Body of pancreas (tissue), 4 donors: ENCODE data around the gene IFIH1. TPM values are rescaled to one million over a fixed set of nuclear protein-coding genes. Genes with fewer than 3 reads are reported as not detected.

ENCODE experiments used
- ATAC-seq: fragments of 150-250 bp; one replicate; pipeline ENCODE4 v1.9.1; 2016
- DNase-seq, 4 donors: peaks; one replicate each; pipeline ENCODE4 v3.0.0-alpha.2; 2019
- H3K27ac ChIP-seq, 4 donors: fragments of 200-600 bp; sonication (generic); 1 replicate in 3 of 4; 2 replicates in 1 of 4; pipeline versions ENCODE4 v1.5.1 to v1.6.1; 2016 to 2019; ENCODE audit warnings: mild to moderate bottlenecking in 1 of 4, mixed read lengths in 1 of 4, moderate library complexity in 1 of 4
- H3K27me3 ChIP-seq, 2 donors: fragments of 200-600 bp; sonication (generic); one replicate each; pipeline ENCODE4 v1.6.0; 2016; ENCODE audit warnings: mild to moderate bottlenecking in 1 of 2
- H3K36me3 ChIP-seq, 2 donors: fragments of 200-600 bp; sonication (generic); replicated peaks in 1 of 2; 2 replicates each; pipeline ENCODE4 v1.5.1; 2016; ENCODE audit warnings: low read depth in 2 of 2; ENCODE audit not compliant: insufficient read depth in 1 of 2
- H3K4me1 ChIP-seq: fragments of 200-600 bp; sonication (generic); one replicate; pipeline ENCODE4 v1.6.0; 2016
- H3K4me3 ChIP-seq, 2 donors: fragments of 200-600 bp; sonication (generic); 1 replicate in 1 of 2; 2 replicates in 1 of 2; pipeline ENCODE4 v1.5.1; 2016 to 2019
- H3K9me3 ChIP-seq, 3 donors: fragments of 200-600 bp; sonication (generic); 1 replicate in 2 of 3; 2 replicates in 1 of 3; pipeline ENCODE4 v1.5.1; 2016
- POLR2A ChIP-seq, 3 donors: fragments of 450-650 bp; IDR thresholded peaks; one replicate each; pipeline ENCODE4 v1.6.1; 2016; ENCODE audit warnings: antibody characterized with exemption in 3 of 3, mild to moderate bottlenecking in 2 of 3
- WGBS, 2 donors: methylation state at CpG; one replicate each; pipeline ENCODE4 v1.1.5; 2017; 5-methylcytosine and 5-hydroxymethylcytosine counted together
- intact Hi-C: fragments of 100-400 bp; cut with DNase I; formaldehyde crosslinking; loops from one replicate; pipeline ENCODE4 v1.15.1; 2023
- total RNA-seq, 2 donors: library from RNA; depleted of rRNA; stranded (reverse); fragments of >200 nt; gene quantifications; one replicate each; pipeline ENCODE4 v1.1.0, GENCODE V29; 2016
- TF ChIP-seq, protein P1 (sequence below), 7 experiments: fragments of 450-650 bp in 4 of 7; fragments of 200-600 bp in 3 of 7; sonication (generic) in 3 of 7; IDR thresholded peaks; one replicate each; pipeline ENCODE4 v1.5.1; 2016 to 2019; ENCODE audit warnings: antibody characterized with exemption in 7 of 7

The IFIH1 gene
- total RNA-seq, 2 donors from 2014 or later, result 12.5 to 13.2 TPM

DNA sequence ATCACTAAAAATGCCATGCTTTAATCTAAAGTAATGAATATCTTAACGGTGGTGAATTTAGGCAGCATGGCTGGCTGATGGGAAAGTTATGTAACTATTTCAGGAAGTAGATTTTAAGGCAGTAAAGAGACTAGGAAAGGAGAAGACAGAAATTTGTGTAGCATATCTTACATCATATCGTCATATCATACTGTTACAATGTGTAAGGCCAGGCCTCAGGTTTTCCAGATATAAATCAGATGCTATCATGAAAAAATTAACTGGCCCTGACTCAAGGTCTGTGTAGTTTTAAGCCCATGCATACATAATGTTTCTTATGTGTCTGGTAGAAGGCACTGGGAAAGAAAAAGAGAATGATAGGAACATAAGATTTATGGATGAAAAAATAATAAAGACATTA, 66.3 kb downstream of the IFIH1 start:
- Histone ChIP-seq H3K9me3 (peaks cover 0 to 5% (median 0%) of the 10 kb centered on the region in 3 donors), H3K4me3 (no peak overlapping the region), H3K27ac (no peak overlapping the region), H3K27me3 (no peaks in the 10 kb centered on the region), H3K4me1 (no peaks in the 10 kb centered on the region), H3K36me3 (no peaks in the 10 kb centered on the region)
- ATAC-seq (no peak), DNase-seq (no peak)
- TF ChIP-seq, protein P1, sequence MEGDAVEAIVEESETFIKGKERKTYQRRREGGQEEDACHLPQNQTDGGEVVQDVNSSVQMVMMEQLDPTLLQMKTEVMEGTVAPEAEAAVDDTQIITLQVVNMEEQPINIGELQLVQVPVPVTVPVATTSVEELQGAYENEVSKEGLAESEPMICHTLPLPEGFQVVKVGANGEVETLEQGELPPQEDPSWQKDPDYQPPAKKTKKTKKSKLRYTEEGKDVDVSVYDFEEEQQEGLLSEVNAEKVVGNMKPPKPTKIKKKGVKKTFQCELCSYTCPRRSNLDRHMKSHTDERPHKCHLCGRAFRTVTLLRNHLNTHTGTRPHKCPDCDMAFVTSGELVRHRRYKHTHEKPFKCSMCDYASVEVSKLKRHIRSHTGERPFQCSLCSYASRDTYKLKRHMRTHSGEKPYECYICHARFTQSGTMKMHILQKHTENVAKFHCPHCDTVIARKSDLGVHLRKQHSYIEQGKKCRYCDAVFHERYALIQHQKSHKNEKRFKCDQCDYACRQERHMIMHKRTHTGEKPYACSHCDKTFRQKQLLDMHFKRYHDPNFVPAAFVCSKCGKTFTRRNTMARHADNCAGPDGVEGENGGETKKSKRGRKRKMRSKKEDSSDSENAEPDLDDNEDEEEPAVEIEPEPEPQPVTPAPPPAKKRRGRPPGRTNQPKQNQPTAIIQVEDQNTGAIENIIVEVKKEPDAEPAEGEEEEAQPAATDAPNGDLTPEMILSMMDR (IDR thresholded peaks at IDR 0.05), result no peak
- TF ChIP-seq POLR2A (IDR thresholded peaks at IDR 0.05), result no peak
- WGBS, 2 donors, result 77 to 91% methylated on average over 2 of the region's 2 CpGs
- intact Hi-C loops, result no loop called here

- Histone ChIP-seq H3K27me3 (no peaks in the 10 kb centered on the region), H3K36me3 (no peaks in the 10 kb centered on the region), H3K4me3 (no peak overlapping the region), H3K4me1 (no peaks in the 10 kb centered on the region), H3K9me3 (peaks cover 0 to 5% (median 0%) of the 10 kb centered on the region in 3 donors), H3K27ac (no peak overlapping the region)
- DNase-seq, result no peak
- no peak for TF ChIP-seq POLR2A (IDR thresholded peaks at IDR 0.05)
- TF ChIP-seq, protein P1 (IDR thresholded peaks at IDR 0.05), result no peak
- ATAC-seq, result no peak
- intact Hi-C loops, result no loop called here
These were observed 72.7 kb downstream of the IFIH1 start for GRCh38 chr2:162245781-162246180.

DNA sequence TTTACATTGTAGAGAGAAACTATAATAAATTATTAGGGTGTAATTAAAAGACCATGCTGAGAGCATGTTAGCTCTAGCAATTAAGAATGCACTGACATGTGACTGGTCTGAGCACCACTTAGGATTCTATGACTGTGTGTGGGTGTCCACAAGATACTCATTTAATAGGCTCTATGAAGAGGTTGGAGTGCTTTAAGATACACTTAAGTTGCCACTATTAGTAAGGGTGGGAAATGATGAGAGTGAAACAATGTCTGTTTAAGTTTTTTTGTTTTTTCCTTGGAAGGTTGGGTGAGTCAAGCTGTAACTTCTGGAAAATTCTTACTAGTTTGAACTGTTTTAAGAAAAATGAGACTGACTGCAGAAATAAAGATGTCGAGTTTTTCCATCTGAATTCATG, 73.4 kb downstream of the IFIH1 start:
- H3K36me3 ChIP-seq, result no peaks in the 10 kb centered on the region
- peaks cover 0 to 5% (median 0%) of the 10 kb centered on the region in 3 donors for H3K9me3 ChIP-seq
- intact Hi-C loops, result no loop called here
- WGBS, 2 donors, result 80 to 86% methylated on average over 1 of the region's 1 CpG
- no peaks in the 10 kb centered on the region for H3K27me3 ChIP-seq
- DNase-seq, result no peak
- peak overlapping the region in 1 of 4 donors; percentile 45 for H3K27ac ChIP-seq
- ATAC-seq, result no peak
- H3K4me1 ChIP-seq, result no peaks in the 10 kb centered on the region
- H3K4me3 ChIP-seq, result no peak overlapping the region
- TF ChIP-seq POLR2A (IDR thresholded peaks at IDR 0.05), result no peak
- TF ChIP-seq, protein P1 (IDR thresholded peaks at IDR 0.05), result no peak

DNA sequence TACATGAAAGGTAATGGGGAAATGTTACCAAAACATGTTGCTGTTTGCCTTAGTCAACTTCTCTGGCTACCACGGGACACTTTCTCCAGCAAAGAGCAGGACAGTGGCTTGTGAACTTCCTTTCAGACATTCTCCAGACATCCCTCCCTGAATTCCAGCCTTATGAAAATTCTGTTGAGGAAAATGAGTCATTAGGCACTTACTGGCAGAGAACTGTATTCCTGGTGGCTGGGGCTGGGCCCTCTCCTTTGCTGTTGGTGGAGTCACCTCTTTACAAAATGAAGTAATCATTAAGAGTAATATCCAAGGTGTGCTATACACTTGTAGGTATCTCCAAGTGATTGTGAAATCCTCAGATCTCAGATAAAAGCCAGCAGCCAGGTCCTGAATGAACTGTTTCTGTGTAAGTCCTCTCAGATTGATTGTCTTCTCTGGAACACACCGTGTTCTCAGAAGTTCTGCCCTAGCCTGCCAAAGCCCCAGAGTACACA, 73.9 kb downstream of the IFIH1 start:
- no peak overlapping the region for H3K4me3 ChIP-seq
- H3K27ac ChIP-seq, result peak overlapping the region in 1 of 4 donors; percentile 45
- no peaks in the 10 kb centered on the region for H3K36me3 ChIP-seq
- H3K4me1 ChIP-seq, result no peaks in the 10 kb centered on the region
- peaks cover 0 to 5% (median 0%) of the 10 kb centered on the region in 3 donors for H3K9me3 ChIP-seq
- intact Hi-C loops, result no loop called here
- DNase-seq (peak in 2 of 4 donors; percentile 22 to 32), ATAC-seq (peak; percentile 52)
- WGBS, 2 donors, result 63 to 64% methylated on average over 2 of the region's 2 CpGs
- TF ChIP-seq, protein P1 (IDR thresholded peaks at IDR 0.05), result no peak
- TF ChIP-seq POLR2A (IDR thresholded peaks at IDR 0.05), result no peak
- no peaks in the 10 kb centered on the region for H3K27me3 ChIP-seq

- 75 to 77% methylated on average over 1 of the region's 1 CpG for WGBS, 2 donors
- DNase-seq, result no peak
- TF ChIP-seq, protein P1 (IDR thresholded peaks at IDR 0.05), result no peak
- TF ChIP-seq POLR2A (IDR thresholded peaks at IDR 0.05), result no peak
- H3K9me3 ChIP-seq, result peaks cover 0 to 5% (median 0%) of the 10 kb centered on the region in 3 donors
- peak overlapping the region in 1 of 4 donors; percentile 2 for H3K27ac ChIP-seq
- ATAC-seq, result no peak
- no peaks in the 10 kb centered on the region for H3K4me1 ChIP-seq
- intact Hi-C loops, result no loop called here
- H3K4me3 ChIP-seq, result no peak overlapping the region
- H3K27me3 ChIP-seq, result no peaks in the 10 kb centered on the region
- no peaks in the 10 kb centered on the region for H3K36me3 ChIP-seq
These were observed 74.8 kb downstream of the IFIH1 start for GRCh38 chr2:162243715-162244114.
